LNCAP (cell line): Measurements from ENCODE around the gene SLC12A8.

Source experiments
- CTCF ChIP-seq: fragments of 450-650 bp; IDR thresholded peaks from 2 replicates; pipeline ENCODE4 v1.5.1; 2017; ENCODE audit warnings: mild to moderate bottlenecking

SLC12A8 gene

GRCh38 chr3:125140818-125141595, 71.5 kb downstream of the SLC12A8 start:
- no peak for TF ChIP-seq CTCF

- no peak for TF ChIP-seq CTCF
Measured at GRCh38 chr3:125140011-125140817, 72.3 kb downstream of the SLC12A8 start.

GRCh38 chr3:125139386-125139785, 73.2 kb downstream of the SLC12A8 start:
- TF ChIP-seq CTCF, result no peak

GRCh38 chr3:125137358-125138033, 75.1 kb downstream of the SLC12A8 start:
- no peak for TF ChIP-seq CTCF

GRCh38 chr3:125136966-125137357, 75.6 kb downstream of the SLC12A8 start:
- no peak for TF ChIP-seq CTCF

- TF ChIP-seq CTCF, result no peak
Measured at GRCh38 chr3:125136515-125136914, 76.0 kb downstream of the SLC12A8 start.

GRCh38 chr3:125134952-125135351, 77.6 kb downstream of the SLC12A8 start:
- TF ChIP-seq CTCF, result no peak
